Common myeloid progenitor, CD34-positive (primary cell): Measurements from ENCODE around the gene DOK4.

ENCODE experiments used
- CTCF ChIA-PET: fragments of 350-600 bp; sonication (Branson Sonifier 250); formaldehyde crosslinking; loops from one replicate; lab custom pipeline; 2021; ENCODE audit warnings: antibody characterized with exemption; lab: Charles Lee
- POLR2A ChIA-PET: fragments of 350-600 bp; sonication (Branson Sonifier 250); formaldehyde crosslinking; loops from one replicate; lab custom pipeline; 2021; ENCODE audit warnings: antibody characterized with exemption; lab: Charles Lee
- DNase-seq, 3 donors: peaks; one replicate each; pipeline versions ENCODE4 v3.0.0 to v3.0.0-alpha.2; 2013
- H3K27ac ChIP-seq, 2 experiments: 1 replicate in 1 of 2; 2 replicates in 1 of 2; pipeline ENCODE4 v1.7.0; 2013; ENCODE audit warnings: inconsistent platforms in 2 of 2, low read length in 2 of 2, mild to moderate bottlenecking in 2 of 2, low read depth in 1 of 2, moderate library complexity in 1 of 2; ENCODE audit not compliant: severe bottlenecking in 2 of 2, insufficient read depth in 1 of 2, poor library complexity in 1 of 2
- H3K27me3 ChIP-seq, 5 experiments: replicated peaks in 2 of 5; 1 replicate in 3 of 5; 2 replicates in 2 of 5; pipeline versions ENCODE4 v1.6.1 to v1.7.0; 2013; ENCODE audit warnings: low read length in 4 of 5, mild to moderate bottlenecking in 2 of 5, moderate library complexity in 2 of 5, inconsistent platforms in 1 of 5; ENCODE audit not compliant: insufficient read depth in 5 of 5, control insufficient read depth in 4 of 5
- H3K36me3 ChIP-seq, 4 experiments: 1 replicate in 2 of 4; 2 replicates in 2 of 4; pipeline versions ENCODE4 v1.6.1 to v1.7.0; 2013; ENCODE audit warnings: low read length in 3 of 4, control low read depth in 1 of 4, mild to moderate bottlenecking in 1 of 4; ENCODE audit not compliant: control insufficient read depth in 4 of 4, insufficient read depth in 4 of 4
- H3K4me1 ChIP-seq, 4 experiments: 1 replicate in 3 of 4; 2 replicates in 1 of 4; pipeline versions ENCODE4 v1.6.1 to v1.7.1; 2013; ENCODE audit warnings: low read length in 3 of 4, mild to moderate bottlenecking in 3 of 4, control low read depth in 1 of 4, inconsistent platforms in 1 of 4, moderate library complexity in 1 of 4; ENCODE audit not compliant: control insufficient read depth in 4 of 4, insufficient read depth in 4 of 4; ENCODE audit errors: control extremely low read depth in 1 of 4
- H3K4me3 ChIP-seq, 7 experiments: 1 replicate in 4 of 7; 2 replicates in 3 of 7; pipeline versions ENCODE4 v1.5.1 to v1.7.0; 2013; ENCODE audit warnings: mild to moderate bottlenecking in 7 of 7, low read length in 6 of 7, moderate library complexity in 6 of 7, inconsistent platforms in 2 of 7, low read depth in 2 of 7, control low read depth in 1 of 7; ENCODE audit not compliant: insufficient read depth in 4 of 7, control insufficient read depth in 1 of 7; ENCODE audit errors: extremely low read depth in 1 of 7
- H3K9me3 ChIP-seq, 5 experiments: 1 replicate in 4 of 5; 2 replicates in 1 of 5; pipeline versions ENCODE4 v1.6.1 to v1.7.1; 2013; ENCODE audit warnings: low read length in 4 of 5, mild to moderate bottlenecking in 2 of 5, inconsistent platforms in 1 of 5, low read depth in 1 of 5, moderate library complexity in 1 of 5; ENCODE audit not compliant: control insufficient read depth in 4 of 5, insufficient read depth in 2 of 5; ENCODE audit errors: control extremely low read depth in 1 of 5
- WGBS: methylation state at CpG from one replicate; pipeline ENCODE4 v1.1.5; 2013; ENCODE audit not compliant: insufficient coverage; 5-methylcytosine and 5-hydroxymethylcytosine counted together

Gene DOK4

DNA sequence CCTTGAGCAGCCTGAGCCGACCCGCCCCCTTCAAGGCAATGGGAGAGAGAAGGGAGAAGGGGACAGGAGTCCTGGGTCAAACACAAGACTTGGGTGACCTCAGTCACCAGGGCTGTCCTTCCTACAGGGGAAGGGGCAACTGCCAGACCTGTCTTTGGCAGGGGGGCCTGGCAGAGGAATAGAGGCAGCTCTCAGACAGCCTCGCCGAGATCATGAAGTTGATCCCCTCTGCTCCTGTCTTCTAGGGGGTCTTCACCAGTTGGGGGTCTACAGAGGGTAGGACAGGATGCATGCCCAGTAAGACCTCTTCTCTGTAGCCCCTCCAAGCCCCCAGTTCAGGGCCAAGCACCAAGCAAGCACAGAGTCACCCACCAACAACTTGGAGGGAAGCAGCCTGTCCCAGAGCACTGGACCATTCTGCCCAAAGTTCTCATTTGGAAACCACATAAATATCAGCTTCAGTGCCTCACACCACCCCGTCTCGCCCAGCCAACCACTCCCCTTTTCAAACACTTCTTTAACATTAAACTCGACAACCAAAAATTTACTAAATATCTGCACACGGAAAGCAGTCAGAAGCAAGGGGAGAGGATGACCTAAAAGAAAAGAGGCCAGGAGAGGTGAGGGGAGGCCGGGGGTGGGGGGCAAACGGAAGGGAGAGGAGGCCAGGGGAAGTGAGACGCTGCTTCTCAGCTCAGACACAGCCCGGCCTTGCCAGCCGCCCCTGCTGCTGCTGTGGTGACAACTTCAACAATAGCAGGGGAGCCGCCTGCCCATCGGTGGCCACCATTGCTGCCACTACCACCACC lies 7.7 kb downstream of the DOK4 start:
- Histone ChIP-seq H3K27ac (no peak overlapping the region), H3K36me3 (peaks cover under 1 to 9% (median 7%) of the 10 kb centered on the region in 4 experiments), H3K4me1 (peaks cover 0 to 61% (median 59%) of the 10 kb centered on the region in 4 experiments), H3K27me3 (no peaks in the 10 kb centered on the region), H3K4me3 (peak overlapping the region in 2 of 7 experiments; percentile 7 to 48), H3K9me3 (no peaks in the 10 kb centered on the region)
- 31% methylated on average over 10 of the region's 15 CpGs for WGBS
- peak in 1 of 3 donors; percentile 46 for DNase-seq
- CTCF ChIA-PET = interaction anchor here (0.5 to 12.0 kb wide), 3 partner anchors 36 to 194 kb away, joined by 3 to 134 read pairs (median 3); no protein-coding TSS in a partner anchor
- POLR2A ChIA-PET = no interaction called here

DNA sequence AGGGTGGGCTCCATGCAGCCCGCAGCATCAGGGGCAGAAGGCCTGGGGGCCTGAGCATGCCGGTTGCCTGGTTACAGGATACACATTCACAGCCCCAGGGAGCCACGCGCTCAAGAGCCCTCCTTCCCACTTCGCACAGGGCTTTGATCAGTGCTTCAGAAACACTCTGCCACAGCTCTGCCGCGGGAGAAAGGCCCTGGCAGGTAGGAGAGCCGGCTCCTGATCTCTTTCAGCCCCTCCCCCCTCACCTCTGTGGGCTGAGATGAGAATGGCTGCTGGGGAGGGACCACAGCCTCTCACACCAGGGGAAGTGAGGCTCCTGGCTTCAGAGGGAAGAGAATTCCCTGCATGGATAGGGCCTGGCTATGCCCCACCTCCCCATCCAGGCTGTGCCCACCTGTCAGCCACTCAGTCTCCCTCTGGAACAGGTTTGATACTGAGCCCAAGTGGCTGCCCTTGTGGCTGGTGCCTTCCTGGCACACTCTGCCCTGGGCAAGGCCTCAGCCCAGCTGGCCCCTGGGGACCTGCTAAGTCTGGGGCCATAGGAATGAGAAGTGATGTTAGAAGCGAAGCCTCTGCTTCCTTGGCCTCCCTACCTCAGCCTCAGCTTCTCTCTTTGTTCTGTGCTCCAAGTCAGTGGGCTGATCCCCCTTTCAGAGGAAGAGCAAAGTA lies 8.6 kb downstream of the DOK4 start:
- ChIA-PET POLR2A (no interaction called here), CTCF (interaction anchor here (0.5 to 12.0 kb wide), 4 partner anchors 11 to 195 kb away, joined by 3 to 134 read pairs (median 10); no protein-coding TSS in a partner anchor)
- no peak overlapping the region for H3K27ac ChIP-seq
- H3K4me3 ChIP-seq = no peak overlapping the region
- WGBS = 79% methylated on average over 4 of the region's 9 CpGs
- peak in 1 of 3 donors; percentile 28 for DNase-seq
- H3K9me3 ChIP-seq = no peaks in the 10 kb centered on the region
- H3K36me3 ChIP-seq = peaks cover 3 to 17% (median 12%) of the 10 kb centered on the region in 4 experiments
- H3K4me1 ChIP-seq = peaks cover 0 to 70% (median 65%) of the 10 kb centered on the region in 4 experiments
- no peaks in the 10 kb centered on the region for H3K27me3 ChIP-seq

DNA sequence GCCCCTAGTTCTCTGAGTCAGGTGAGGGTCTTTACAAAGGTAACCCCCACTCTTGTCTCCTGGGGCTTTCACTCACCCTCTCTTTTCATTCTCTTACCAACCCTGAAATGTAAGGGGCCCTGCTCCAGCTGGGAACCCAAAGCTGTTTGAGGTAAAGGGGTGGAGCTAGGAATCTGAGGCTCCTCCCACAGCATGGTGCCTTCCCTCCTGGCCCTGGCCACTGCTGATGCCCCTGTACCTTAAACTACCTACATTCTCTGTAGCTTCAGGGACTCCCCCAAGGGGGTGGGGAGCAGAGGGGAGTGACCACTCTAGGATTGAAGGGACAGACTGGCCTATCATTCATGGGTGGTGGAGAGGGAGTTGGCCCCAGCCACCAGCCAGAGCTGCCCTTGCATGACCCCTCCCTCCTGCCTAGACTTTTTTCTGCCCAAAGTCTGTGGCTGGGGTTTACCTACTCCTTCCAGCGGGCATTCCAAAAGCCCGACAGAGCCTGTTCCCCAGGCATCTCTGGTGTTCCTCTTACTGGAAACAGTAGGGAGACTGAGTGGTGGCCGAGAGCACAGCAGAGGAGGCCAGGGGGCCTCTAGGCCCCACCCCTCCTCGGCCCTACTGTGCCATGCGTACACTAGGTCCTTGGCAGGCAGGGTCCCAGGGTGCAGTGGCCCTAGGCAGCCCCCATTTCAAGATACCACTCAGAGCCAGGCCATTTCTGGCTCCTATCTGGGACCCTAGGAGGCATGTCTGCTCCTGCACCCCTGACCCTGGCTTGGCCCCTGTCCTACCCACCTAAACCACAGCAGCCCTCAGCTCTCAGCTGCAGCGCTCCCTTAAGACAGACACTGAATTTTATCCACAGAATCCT lies 9.5 kb downstream of the DOK4 start:
- no peaks in the 10 kb centered on the region for H3K9me3 ChIP-seq
- H3K27me3 ChIP-seq = no peaks in the 10 kb centered on the region
- ChIA-PET POLR2A (interaction anchor here (1.4 kb wide), 1 partner anchor 30 kb away, joined by 3 read pairs; the partner anchor contains the start of genes CIAPIN1 and COQ9), CTCF (interaction anchor here (0.6 to 12.0 kb wide), 9 partner anchors 8 to 117 kb away, joined by 3 to 134 read pairs (median 3); partner anchors contain the start of gene ADGRG5)
- no peak overlapping the region for H3K4me3 ChIP-seq
- 80% methylated on average over 5 of the region's 6 CpGs for WGBS
- DNase-seq = peak in 2 of 3 donors; percentile 31 to 34
- H3K36me3 ChIP-seq = peaks cover 3 to 26% (median 18%) of the 10 kb centered on the region in 4 experiments
- H3K4me1 ChIP-seq = peaks cover 0 to 78% (median 74%) of the 10 kb centered on the region in 4 experiments
- no peak overlapping the region for H3K27ac ChIP-seq

DNA sequence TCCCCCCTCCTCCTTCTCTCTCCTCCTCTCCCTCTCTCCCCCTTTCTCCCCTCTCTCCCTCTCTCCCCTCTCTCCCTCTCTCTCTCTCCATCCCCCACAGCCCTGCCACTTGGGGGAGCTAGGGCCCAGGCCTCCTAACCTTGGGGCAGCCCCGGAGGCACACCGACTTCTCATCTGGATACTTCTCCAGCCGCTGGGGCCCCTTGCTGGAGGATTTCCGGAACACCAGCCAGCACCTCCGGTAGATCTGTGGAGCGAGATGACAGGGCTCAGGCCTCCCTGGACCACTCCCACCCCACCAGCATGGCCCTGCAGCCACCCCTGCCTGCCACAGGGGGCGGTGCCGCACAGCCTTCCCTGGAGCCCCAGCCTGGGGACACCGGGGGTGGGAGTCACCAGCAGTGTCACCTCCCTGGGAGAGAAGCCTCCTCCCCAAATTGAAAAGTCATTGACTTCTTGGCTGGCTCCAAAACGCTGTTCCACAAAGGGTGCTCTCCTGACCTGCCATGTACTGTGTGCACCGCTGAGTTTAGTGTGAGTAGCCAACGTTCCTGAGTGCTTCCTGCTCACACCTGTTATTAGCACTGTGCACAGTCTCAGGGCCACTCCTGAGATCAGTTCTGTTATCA lies 10.5 kb downstream of the DOK4 start:
- H3K9me3 ChIP-seq = no peaks in the 10 kb centered on the region
- H3K4me1 ChIP-seq = peaks cover 0 to 77% (median 75%) of the 10 kb centered on the region in 4 experiments
- no peaks in the 10 kb centered on the region for H3K27me3 ChIP-seq
- H3K27ac ChIP-seq = no peak overlapping the region
- DNase-seq = peak; percentile 96 to 99 (median 98)
- peaks cover 8 to 34% (median 23%) of the 10 kb centered on the region in 4 experiments for H3K36me3 ChIP-seq
- ChIA-PET POLR2A (interaction anchor here (0.6 to 1.4 kb wide), 3 partner anchors 29 to 111 kb away, joined by 3 read pairs; partner anchors contain the start of genes ADGRG5, CIAPIN1 and COQ9), CTCF (interaction anchor here (0.6 to 12.0 kb wide), 16 partner anchors 9 to 538 kb away, joined by 3 to 134 read pairs (median 7); partner anchors contain the start of gene POLR2C)
- peak overlapping the region in 2 of 7 experiments; percentile 20 to 49 for H3K4me3 ChIP-seq
- 0% methylated on average over 8 of the region's 12 CpGs for WGBS

DNA sequence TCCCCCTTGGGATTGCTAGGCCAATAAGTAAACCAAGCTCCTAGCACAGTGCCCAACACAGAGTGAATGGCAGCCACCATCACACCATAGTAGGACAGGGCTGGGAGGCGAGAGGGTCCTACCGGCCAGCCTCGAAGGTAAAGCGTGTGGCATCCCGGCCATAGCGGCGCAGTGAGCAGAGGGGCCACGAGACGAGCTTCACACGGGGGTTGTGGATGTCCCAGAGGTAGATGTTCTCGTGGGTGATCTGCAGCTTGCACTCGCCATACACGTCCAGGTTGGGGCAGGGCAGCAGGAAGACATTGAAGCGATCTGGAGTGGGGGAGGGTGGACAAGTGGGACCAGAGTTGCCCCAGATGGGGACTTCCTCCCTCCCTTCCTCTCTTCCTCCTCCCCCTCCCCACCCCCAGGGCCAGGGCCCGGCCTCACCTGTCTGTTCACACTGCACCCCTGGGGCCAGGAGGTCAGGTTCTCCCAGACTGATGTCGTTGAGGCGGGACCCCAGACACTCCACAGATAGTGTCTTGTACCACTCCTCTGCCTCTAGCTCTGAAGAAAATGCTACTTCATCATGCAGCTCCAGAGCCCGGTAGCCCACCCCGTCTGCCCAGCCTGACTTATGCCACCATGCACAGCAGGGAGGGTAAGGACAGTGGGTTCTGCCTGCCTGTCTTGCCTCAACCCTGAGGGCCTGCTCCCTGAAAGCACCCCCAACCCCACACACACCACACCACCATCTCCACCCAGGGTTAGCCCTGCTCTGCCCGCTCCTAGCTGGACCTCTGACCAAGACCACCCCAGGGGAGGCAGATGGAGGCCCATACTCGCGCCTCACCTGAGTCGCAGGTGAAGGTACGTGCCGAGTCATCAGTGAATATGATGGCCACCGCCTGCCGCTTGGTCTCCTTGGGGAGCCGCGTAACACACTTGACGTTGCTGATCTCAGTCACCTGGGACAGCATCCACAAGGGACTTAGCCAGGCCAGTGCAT lies 11.3 kb downstream of the DOK4 start:
- POLR2A ChIA-PET = interaction anchor here (0.6 to 0.7 kb wide), 3 partner anchors 35 to 173 kb away, joined by 3 read pairs; no protein-coding TSS in a partner anchor
- H3K4me3 ChIP-seq = peak overlapping the region in 2 of 7 experiments; percentile 10 to 49
- peak in 2 of 3 donors; percentile 37 to 49 for DNase-seq
- CTCF ChIA-PET = interaction anchor here (0.6 to 12.0 kb wide), 16 partner anchors 8 to 539 kb away, joined by 3 to 134 read pairs (median 6); partner anchors contain the start of gene POLR2C
- no peaks in the 10 kb centered on the region for H3K27me3 ChIP-seq
- WGBS = 69% methylated on average over 25 of the region's 30 CpGs
- H3K9me3 ChIP-seq = no peaks in the 10 kb centered on the region
- H3K27ac ChIP-seq = no peak overlapping the region
- peaks cover 10 to 42% (median 32%) of the 10 kb centered on the region in 4 experiments for H3K36me3 ChIP-seq
- H3K4me1 ChIP-seq = peaks cover 0 to 70% (median 69%) of the 10 kb centered on the region in 4 experiments
